ENCODE measurements around the gene ACAP3. TPM values are rescaled to one million over a fixed set of nuclear protein-coding genes. Genes with fewer than 3 reads are reported as not detected.

ACAP3 gene
- total and polyA plus RNA-seq, 4 donors: 2.7 to 24.8 (median 15.0) TPM

GRCh38 chr1:1285102-1285571, 22.6 kb downstream of the ACAP3 start (continued):
- no peak for TF ChIP-seq CTCF (IDR thresholded peaks at IDR 0.05; ENCODE audit: low read depth, low read length, missing input control)
- no peak for TF ChIP-seq TAF1 (conservative IDR thresholded peaks at IDR 0.05)

GRCh38 chr1:1284221-1285101, 23.3 kb downstream of the ACAP3 start:
- H3K4me1 ChIP-seq (ENCODE audit: control insufficient read depth in 4 of 4, insufficient read depth in 4 of 4, low read length in 3 of 4): peaks cover 9 to 19% (median 14%) of the 10 kb centered on the region in 4 donors
- DNase-seq (ENCODE audit: low spot score): no peak
- TF ChIP-seq YY1 (IDR thresholded peaks at IDR 0.05) (no peak), SP1 (IDR thresholded peaks at IDR 0.05) (no peak), NR2F2 (IDR thresholded peaks at IDR 0.05) (no peak), HNF4A (conservative IDR thresholded peaks at IDR 0.05) (no peak), RXRA (IDR thresholded peaks at IDR 0.05) (no peak), ATF3 (IDR thresholded peaks at IDR 0.05) (no peak), CTCF (IDR thresholded peaks at IDR 0.05; ENCODE audit: low read depth, low read length, missing input control) (no peak), FOXA2 (IDR thresholded peaks at IDR 0.05) (no peak), MAX (IDR thresholded peaks at IDR 0.05) (no peak), HNF4G (IDR thresholded peaks at IDR 0.05) (no peak), ZBTB33 (IDR thresholded peaks at IDR 0.05) (no peak), EGR1 (IDR thresholded peaks at IDR 0.05; ENCODE audit: low read depth in 2 of 2) (no peak)
- H3K36me3 ChIP-seq (ENCODE audit: control insufficient read depth in 4 of 4, insufficient read depth in 3 of 4, low read depth in 1 of 4, low read length in 3 of 4): no peaks in the 10 kb centered on the region
- H3K4me3 ChIP-seq (ENCODE audit: low read depth in 1 of 3, low read length in 3 of 3): no peak overlapping the region
- WGBS: 91% methylated on average over 32 of the region's 32 CpGs
- no peak overlapping the region for H3K9ac ChIP-seq (ENCODE audit: low read depth in 1 of 2, low read length in 2 of 2)
- H3K27me3 ChIP-seq (ENCODE audit: control insufficient read depth in 4 of 4, insufficient read depth in 4 of 4, low read length in 3 of 4): no peaks in the 10 kb centered on the region
- H3K27ac ChIP-seq (ENCODE audit: low read depth in 1 of 2, low read length in 2 of 2): no peak overlapping the region
- H3K9me3 ChIP-seq (ENCODE audit: control insufficient read depth in 4 of 4, low read length in 3 of 4): no peaks in the 10 kb centered on the region

Data from liver (tissue), 9 donors.